SK-N-SH (cell line): ENCODE measurements around the gene RPL37A. TPM values are rescaled to one million over a fixed set of nuclear protein-coding genes. Genes with fewer than 3 reads are reported as not detected.

Experiments
- CTCF ChIA-PET: fragments of 300-600, 350-600 bp; formaldehyde crosslinking; extraction: SDS; loops from one replicate; lab custom pipeline; 2021; lab: Yijun Ruan, JAX
- POLR2A ChIA-PET: fragments of 350-600 bp; sonication (Branson Sonifier 250); formaldehyde crosslinking; extraction: SDS; loops from one replicate; lab custom pipeline; 2020; ENCODE audit warnings: antibody characterized with exemption, inconsistent platforms; lab: Yijun Ruan, JAX
- DNase-seq: peaks from one replicate; pipeline ENCODE4 v3.0.0; 2012
- H2AFZ ChIP-seq: fragments of 200-600 bp; sonication (generic); 2 replicates; pipeline ENCODE4 v1.8.1; 2016; ENCODE audit warnings: antibody characterized with exemption, mild to moderate bottlenecking, low read depth
- H3F3A ChIP-seq: fragments of 200-600 bp; sonication (generic); replicated peaks from 2 replicates; pipeline ENCODE3; 2016; ENCODE audit warnings: antibody characterized with exemption, mild to moderate bottlenecking; ENCODE audit not compliant: insufficient read depth
- H3K27ac ChIP-seq, 2 experiments: fragments of 200-500 bp in 1 of 2; fragments of 200-600 bp in 1 of 2; sonication (Bioruptor generic) in 1 of 2; sonication (generic), shearing (Covaris generic) in 1 of 2; 2 replicates each; pipeline versions ENCODE4 v1.5.1 to v1.6.1; 2014 to 2016; ENCODE audit warnings: low read depth in 2 of 2, inconsistent platforms in 1 of 2, low read length in 1 of 2, mild to moderate bottlenecking in 1 of 2, mixed read lengths in 1 of 2
- H3K27me3 ChIP-seq: fragments of 200-600 bp; sonication (generic), shearing (Covaris generic); 2 replicates; pipeline ENCODE4 v1.6.1; 2016; ENCODE audit warnings: mixed run types; ENCODE audit not compliant: insufficient read depth
- H3K36me3 ChIP-seq, 2 experiments: fragments of 200-500 bp in 1 of 2; fragments of 200-600 bp in 1 of 2; sonication (Bioruptor generic) in 1 of 2; sonication (generic) in 1 of 2; replicated peaks in 1 of 2; 2 replicates each; pipeline versions ENCODE3 to v1.5.1; 2014 to 2016; ENCODE audit warnings: low read length in 1 of 2, mild to moderate bottlenecking in 1 of 2; ENCODE audit not compliant: insufficient read depth in 2 of 2, control insufficient read depth in 1 of 2
- H3K4me1 ChIP-seq, 2 experiments: fragments of 200-500 bp in 1 of 2; fragments of 200-600 bp in 1 of 2; sonication (Bioruptor generic) in 1 of 2; sonication (generic), shearing (Covaris generic) in 1 of 2; 2 replicates each; pipeline versions ENCODE4 v1.5.1 to v1.6.1; 2014 to 2016; ENCODE audit warnings: low read depth in 1 of 2, low read length in 1 of 2, mixed run types in 1 of 2; ENCODE audit not compliant: insufficient read depth in 2 of 2, control insufficient read depth in 1 of 2
- H3K4me2 ChIP-seq: fragments of 200-600 bp; sonication (generic), shearing (Covaris generic); 2 replicates; pipeline ENCODE4 v1.6.1; 2017; ENCODE audit warnings: mixed run types
- H3K4me3 ChIP-seq, 2 experiments: fragments of 200-500 bp in 1 of 2; fragments of 200-600 bp in 1 of 2; sonication (Bioruptor generic) in 1 of 2; sonication (generic), shearing (Covaris generic) in 1 of 2; 2 replicates each; pipeline versions ENCODE4 v1.5.1 to v1.8.1; 2014 to 2016; ENCODE audit warnings: low read depth in 2 of 2, inconsistent platforms in 1 of 2, low read length in 1 of 2, mild to moderate bottlenecking in 1 of 2, mixed read lengths in 1 of 2, moderate library complexity in 1 of 2
- H3K79me2 ChIP-seq: fragments of 200-600 bp; sonication (generic); 2 replicates; pipeline ENCODE4 v1.8.1; 2017; ENCODE audit warnings: mild to moderate bottlenecking; ENCODE audit not compliant: insufficient read depth
- H3K9ac ChIP-seq: fragments of 200-600 bp; sonication (generic); 2 replicates; pipeline ENCODE4 v1.6.1; 2017; ENCODE audit warnings: mixed run types
- H3K9me2 ChIP-seq: fragments of 200-600 bp; sonication (generic); 2 replicates; pipeline ENCODE4 v1.6.1; 2017; ENCODE audit warnings: mixed run types
- H3K9me3 ChIP-seq: fragments of 200-600 bp; sonication (generic); 2 replicates; pipeline ENCODE4 v1.6.1; 2017; ENCODE audit warnings: mixed run types, mild to moderate bottlenecking, moderate library complexity
- H4K20me1 ChIP-seq: fragments of 200-600 bp; sonication (generic); 2 replicates; pipeline ENCODE4 v1.6.1; 2017; ENCODE audit warnings: mild to moderate bottlenecking, mixed run types; ENCODE audit not compliant: insufficient read depth
- CTCF ChIP-seq: fragments of 200-600 bp; sonication (generic); IDR thresholded peaks from 2 replicates; pipeline ENCODE4 v1.6.1; 2017; ENCODE audit warnings: antibody characterized with exemption, mild to moderate bottlenecking, moderate library complexity
- FOSL2 ChIP-seq: IDR thresholded peaks from 2 replicates; pipeline ENCODE4 v1.4.0; 2012; ENCODE audit warnings: low read depth, mild to moderate bottlenecking, moderate library complexity, borderline replicate concordance
- FOXJ3 ChIP-seq: sonication (generic); formaldehyde crosslinking; IDR thresholded peaks from 2 replicates; pipeline ENCODE4 v1.5.1; 2020; ENCODE audit warnings: mild to moderate bottlenecking, missing genetic modification reagents
- FOXM1 ChIP-seq: IDR thresholded peaks from 2 replicates; pipeline ENCODE4 v1.4.0; 2012; ENCODE audit warnings: low read depth, mild to moderate bottlenecking
- GABPA ChIP-seq: IDR thresholded peaks from 2 replicates; pipeline ENCODE4 v1.4.0; 2012; ENCODE audit warnings: low read depth, mild to moderate bottlenecking
- GATA2 ChIP-seq: sonication (generic); formaldehyde crosslinking; IDR thresholded peaks from 2 replicates; pipeline ENCODE4 v1.5.0; 2020; ENCODE audit warnings: mild to moderate bottlenecking, missing genetic modification reagents
- MXI1 ChIP-seq: IDR thresholded peaks from 2 replicates; pipeline ENCODE4 v1.6.1; 2012; ENCODE audit warnings: mild to moderate bottlenecking, low read depth, low read length, improper control_type of control experiment
- NFIC ChIP-seq: IDR thresholded peaks from 2 replicates; pipeline ENCODE4 v1.4.0; 2012; ENCODE audit warnings: borderline replicate concordance
- POLR2AphosphoS5 ChIP-seq: IDR thresholded peaks from 2 replicates; pipeline ENCODE4 v1.6.1; 2012; ENCODE audit warnings: low read depth, low read length
- REST ChIP-seq: IDR thresholded peaks from 2 replicates; pipeline ENCODE4 v1.6.1; 2012; ENCODE audit warnings: mild to moderate bottlenecking, low read depth, low read length, moderate library complexity
- TEAD4 ChIP-seq: IDR thresholded peaks from 2 replicates; pipeline ENCODE4 v1.4.0; 2012; ENCODE audit warnings: mild to moderate bottlenecking, borderline replicate concordance; ENCODE audit not compliant: insufficient read depth
- USF2 ChIP-seq: fragments of 150-350 bp; IDR thresholded peaks from 2 replicates; pipeline ENCODE4 v1.6.1; 2017; ENCODE audit warnings: antibody characterized with exemption, low read length, low read depth, borderline replicate concordance
- WGBS: methylation state at CpG from one replicate; pipeline ENCODE4 v1.1.6; 2017; ENCODE audit warnings: low lambda C conversion rate; 5-methylcytosine and 5-hydroxymethylcytosine counted together
- polyA plus RNA-seq, 3 experiments: library from polyadenylated mRNA; depleted of rRNA; stranded (reverse); fragments of >200 nt; gene quantifications; 2 replicates each; pipeline ENCODE4 v1.2.3, GENCODE V29; 2012

The RPL37A gene
- polyA plus RNA-seq, 1 of the 3 experiments (the other 2 are of a cell fraction), result 2,018 TPM

- Histone ChIP-seq H3K4me3 (no peak overlapping the region), H3K27me3 (no peaks in the 10 kb centered on the region), H3K36me3 (peaks cover 4 to 17% of the 10 kb centered on the region in 2 experiments), H3K9ac (no peak overlapping the region), H3K9me2 (no peaks in the 10 kb centered on the region), H3K4me1 (peaks cover 0 to 15% of the 10 kb centered on the region in 2 experiments; a peak in 2 of 4 replicates), H3F3A (peaks cover 12% of the 10 kb centered on the region), H3K79me2 (no peaks in the 10 kb centered on the region), H3K4me2 (no peak overlapping the region), H4K20me1 (no peaks in the 10 kb centered on the region), H2AFZ (no peak overlapping the region), H3K9me3 (no peaks in the 10 kb centered on the region), H3K27ac (peak overlapping the region in 1 of 2 experiments; percentile 35; a peak in 2 of 4 replicates)
- DNase-seq, result peak; percentile 36
- TF ChIP-seq USF2, result no peak
- no peak for TF ChIP-seq FOXJ3
- no peak for TF ChIP-seq POLR2AphosphoS5
- no peak for TF ChIP-seq TEAD4
- no peak for TF ChIP-seq GABPA
- TF ChIP-seq FOXM1, result no peak
- no peak for TF ChIP-seq NFIC
- no peak for TF ChIP-seq REST
- no peak for TF ChIP-seq GATA2 (CRISPR knock-in tag)
- no peak for TF ChIP-seq MXI1
- no peak for TF ChIP-seq FOSL2
- no peak for TF ChIP-seq CTCF
- ChIA-PET CTCF (interaction anchor here (0.9 to 1.6 kb wide), 3 partner anchors 21 to 354 kb away, joined by 3 read pairs; no protein-coding TSS in a partner anchor), POLR2A (no interaction called here)
- WGBS, result 84% methylated on average over 6 of the region's 6 CpGs
Measured at GRCh38 chr2:216464104-216464720, 34.4 kb upstream of the RPL37A start.
